Thymus (tissue), 11 donors: ENCODE data around the gene CHI3L2. TPM values are rescaled to one million over a fixed set of nuclear protein-coding genes. Genes with fewer than 3 reads are reported as not detected.
A peak's percentile ranks its signal among the peaks of the same experiment; 100 is the strongest.

Source experiments
- DNase-seq, 9 donors: peaks; one replicate each; pipeline ENCODE4 v3.0.0-alpha.2; 2013; ENCODE audit warnings: low spot score in 9 of 9, low read depth in 6 of 9, missing footprints in 1 of 9
- H3K27ac ChIP-seq, 2 donors: one replicate each; pipeline ENCODE4 v1.5.1; 2013; ENCODE audit warnings: control low read depth in 1 of 2, low read depth in 1 of 2, low read length in 1 of 2, mild to moderate bottlenecking in 1 of 2, moderate library complexity in 1 of 2
- H3K27me3 ChIP-seq, 2 donors: one replicate each; pipeline ENCODE4 v1.5.1; 2013; ENCODE audit warnings: low read length in 1 of 2; ENCODE audit not compliant: control insufficient read depth in 2 of 2, insufficient read depth in 1 of 2
- H3K36me3 ChIP-seq, 2 donors: one replicate each; pipeline ENCODE4 v1.5.1; 2013; ENCODE audit warnings: low read length in 1 of 2, mild to moderate bottlenecking in 1 of 2, moderate library complexity in 1 of 2; ENCODE audit not compliant: control insufficient read depth in 2 of 2, insufficient read depth in 2 of 2
- H3K4me1 ChIP-seq, 2 donors: one replicate each; pipeline ENCODE4 v1.5.1; 2013; ENCODE audit warnings: low read length in 2 of 2; ENCODE audit not compliant: control insufficient read depth in 2 of 2, insufficient read depth in 2 of 2
- H3K4me3 ChIP-seq, 2 donors: one replicate each; pipeline ENCODE4 v1.5.1; 2013; ENCODE audit warnings: low read length in 2 of 2, control low read depth in 1 of 2, mild to moderate bottlenecking in 1 of 2
- H3K9me3 ChIP-seq, 2 donors: one replicate each; pipeline ENCODE4 v1.5.1; 2013; ENCODE audit warnings: low read length in 1 of 2, mild to moderate bottlenecking in 1 of 2; ENCODE audit not compliant: control insufficient read depth in 2 of 2, insufficient read depth in 1 of 2
- WGBS: extraction: QIAGEN DNeasy Blood & Tissue Kit; methylation state at CpG from one replicate; pipeline ENCODE4 v1.1.7; 2013; 5-methylcytosine and 5-hydroxymethylcytosine counted together
- polyA plus RNA-seq: library from polyadenylated mRNA; stranded (reverse); fragments of 200-250 nt; gene quantifications from one replicate; pipeline ENCODE4 v1.2.3, GENCODE V29; 2013
- total RNA-seq: library from RNA; stranded (reverse); fragments of 120-200 nt; gene quantifications from one replicate; pipeline ENCODE4 v1.2.4, GENCODE V29; 2013
- donor health status: healthy.

The CHI3L2 gene
- total and polyA plus RNA-seq, 2 donors, result 190 to 291 TPM

DNA sequence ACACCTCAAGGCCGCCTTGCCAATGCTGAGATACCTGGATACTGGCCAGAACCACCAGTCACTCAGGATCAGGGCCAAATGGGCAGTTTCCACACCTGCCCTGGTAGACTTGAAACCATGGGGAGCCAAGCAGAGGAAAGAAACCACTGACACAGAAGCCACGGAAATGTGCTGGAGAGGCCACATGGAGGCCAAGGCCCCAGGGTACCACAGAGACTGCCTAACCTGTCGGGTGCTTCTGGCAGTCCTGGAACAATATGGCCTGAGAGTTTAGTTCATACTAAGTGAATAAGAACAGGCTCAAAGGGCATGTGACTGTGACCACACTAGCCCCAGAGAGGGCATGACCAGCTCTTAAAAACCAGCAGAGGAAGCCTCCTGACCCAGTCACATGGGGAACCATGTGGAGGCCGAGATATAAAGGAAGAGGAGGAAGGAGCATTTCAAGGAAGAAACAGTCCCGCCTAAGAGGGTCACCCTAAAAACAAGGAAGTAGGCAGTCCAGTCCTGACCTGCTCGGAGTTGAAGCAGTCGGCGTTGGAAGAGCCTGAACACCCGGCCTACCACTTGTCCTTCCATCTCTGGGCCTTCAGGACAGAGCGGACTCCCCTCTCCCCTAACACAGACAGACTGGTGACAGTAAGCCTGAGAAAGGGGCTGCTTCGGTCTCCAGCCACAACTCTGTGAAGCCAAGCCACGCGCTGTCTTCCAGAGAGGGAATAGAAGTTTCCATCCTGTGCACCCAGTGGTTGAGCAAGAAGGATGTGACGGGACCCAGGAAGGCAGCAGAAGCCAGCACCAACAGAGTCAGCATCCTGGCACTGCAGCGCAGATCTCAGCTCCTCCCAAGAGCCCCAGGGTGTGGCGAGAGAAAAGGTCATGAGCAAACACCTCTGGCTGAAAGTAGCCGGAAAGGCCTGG is 27.4 kb upstream of the CHI3L2 start, which contains the start of gene DENND2D:
Gene DENND2D, minus strand, starts transcription at position 766 of the 921 bp plus-strand sequence. Its CDS starts 187 bp downstream, at position 579.
- H3K4me3 ChIP-seq, result peak within 1 kb of the TSS; percentile 37 to 43
- peak within 1 kb of the TSS; percentile 85 to 86 for H3K27ac ChIP-seq
- no peaks in the 10 kb centered on the region for H3K9me3 ChIP-seq
- peaks cover 51 to 82% of the 10 kb centered on the region in 2 donors for H3K4me1 ChIP-seq
- 86% methylated on average over 17 of the region's 17 CpGs for WGBS
- DNase-seq, result peak in 1 of 9 donors; percentile 67
- H3K27me3 ChIP-seq, result no peaks in the 10 kb centered on the region
- H3K36me3 ChIP-seq, result peaks cover 19 to 31% of the 10 kb centered on the region in 2 donors

- H3K4me1 ChIP-seq, result peaks cover 53 to 81% of the 10 kb centered on the region in 2 donors
- WGBS, result 94% methylated on average over 3 of the region's 3 CpGs
- no peaks in the 10 kb centered on the region for H3K9me3 ChIP-seq
- H3K36me3 ChIP-seq, result peaks cover 14 to 26% of the 10 kb centered on the region in 2 donors
- DNase-seq, result no peak
- H3K27ac ChIP-seq, result peak overlapping the region; percentile 85 to 86
- no peaks in the 10 kb centered on the region for H3K27me3 ChIP-seq
- peak overlapping the region; percentile 37 to 43 for H3K4me3 ChIP-seq
Measured at GRCh38 chr1:111200802-111201161, 26.7 kb upstream of the CHI3L2 start.

GRCh38 chr1:111201275-111202090 is 26.0 kb upstream of the CHI3L2 start:
- peaks cover 53 to 80% of the 10 kb centered on the region in 2 donors for H3K4me1 ChIP-seq
- WGBS, result 87% methylated on average over 5 of the region's 5 CpGs
- DNase-seq, result no peak

DNA sequence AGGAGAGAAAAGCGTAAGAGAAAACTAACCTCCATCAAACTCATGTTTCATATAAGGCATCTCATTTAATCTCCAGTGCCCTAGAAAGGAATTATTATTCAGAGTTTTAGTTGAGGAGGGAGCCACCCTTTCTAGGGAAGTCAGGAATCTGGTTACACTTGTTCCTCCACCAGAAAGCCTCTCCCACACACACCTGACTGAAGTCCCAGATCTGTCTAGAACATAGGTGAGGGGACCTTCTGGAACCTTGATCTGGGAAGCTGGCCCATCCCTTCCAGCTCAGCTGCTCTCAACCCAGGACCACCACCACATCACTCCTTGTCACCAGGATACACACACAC is 25.2 kb upstream of the CHI3L2 start:
- Histone ChIP-seq H3K27me3 (no peaks in the 10 kb centered on the region), H3K4me1 (peaks cover 53 to 79% of the 10 kb centered on the region in 2 donors), H3K4me3 (peak overlapping the region in 1 of 2 donors; percentile 0), H3K27ac (peak overlapping the region; percentile 83 to 85), H3K9me3 (no peaks in the 10 kb centered on the region), H3K36me3 (peaks cover 5 to 11% of the 10 kb centered on the region in 2 donors)
- DNase-seq, result no peak
- WGBS, result 94% methylated on average over 1 of the region's 1 CpG

More at GRCh38 chr1:111201275-111202090, 26.0 kb upstream of the CHI3L2 start:
- H3K27ac ChIP-seq, result peak overlapping the region; percentile 77 to 85
- H3K36me3 ChIP-seq, result peaks cover 12 to 19% of the 10 kb centered on the region in 2 donors
- no peaks in the 10 kb centered on the region for H3K9me3 ChIP-seq
- H3K4me3 ChIP-seq, result no peak overlapping the region
- H3K27me3 ChIP-seq, result no peaks in the 10 kb centered on the region

- no peaks in the 10 kb centered on the region for H3K27me3 ChIP-seq
- H3K9me3 ChIP-seq, result no peaks in the 10 kb centered on the region
- H3K27ac ChIP-seq, result peak overlapping the region; percentile 85 to 99
- DNase-seq, result no peak
- H3K36me3 ChIP-seq, result peaks cover 0 to 4% of the 10 kb centered on the region in 2 donors
- H3K4me3 ChIP-seq, result peak overlapping the region; percentile 65 to 81
- WGBS, result 47% methylated on average over 4 of the region's 4 CpGs
- H3K4me1 ChIP-seq, result peaks cover 53 to 72% of the 10 kb centered on the region in 2 donors
Measured at GRCh38 chr1:111202707-111203623, 24.5 kb upstream of the CHI3L2 start.

DNA sequence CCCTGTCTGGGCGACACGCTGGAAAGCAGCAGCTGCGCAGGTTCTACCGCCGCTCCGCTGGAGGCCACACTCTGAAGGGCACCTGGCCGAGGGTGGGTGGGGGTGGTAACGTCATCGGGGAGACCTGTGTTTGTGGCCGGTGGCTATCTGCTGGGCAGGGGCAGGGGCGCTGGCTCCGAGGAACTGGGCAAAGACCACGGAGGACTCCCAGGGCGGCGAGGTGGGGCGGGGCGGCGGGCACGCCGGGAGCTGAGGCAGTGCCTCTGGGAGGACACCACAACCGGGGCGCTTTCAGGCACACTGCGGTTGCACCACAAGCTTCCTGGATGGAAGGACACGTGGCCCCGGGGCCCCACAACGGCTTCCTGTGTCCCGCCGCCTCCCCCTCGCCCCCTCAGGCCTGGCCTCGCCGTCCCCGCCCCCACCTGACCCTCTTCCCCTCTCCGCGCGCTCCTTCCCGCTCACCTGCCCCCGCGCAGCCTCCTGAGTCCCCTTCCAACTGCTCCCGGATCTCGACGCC is 23.8 kb upstream of the CHI3L2 start:
- Histone ChIP-seq H3K36me3 (no peaks in the 10 kb centered on the region), H3K4me3 (peak overlapping the region; percentile 65 to 81), H3K9me3 (no peaks in the 10 kb centered on the region), H3K27ac (peak overlapping the region; percentile 85 to 99), H3K27me3 (no peaks in the 10 kb centered on the region), H3K4me1 (peaks cover 50 to 65% of the 10 kb centered on the region in 2 donors)
- 2% methylated on average over 41 of the region's 41 CpGs for WGBS
- peak in 5 of 9 donors; percentile 73 to 91 (median 81) for DNase-seq

GRCh38 chr1:111204201-111204982 is 23.1 kb upstream of the CHI3L2 start:
- no peaks in the 10 kb centered on the region for H3K36me3 ChIP-seq
- H3K27me3 ChIP-seq, result no peaks in the 10 kb centered on the region
- no peaks in the 10 kb centered on the region for H3K9me3 ChIP-seq
- H3K4me1 ChIP-seq, result peaks cover 44 to 62% of the 10 kb centered on the region in 2 donors
- DNase-seq, result peak in 4 of 9 donors; percentile 52 to 80 (median 70)
- H3K27ac ChIP-seq, result peak overlapping the region; percentile 85 to 99
- peak overlapping the region; percentile 65 to 81 for H3K4me3 ChIP-seq
- WGBS, result 4% methylated on average over 61 of the region's 61 CpGs
